Measurements from ENCODE around the gene BTBD2. TPM values are rescaled to one million over a fixed set of nuclear protein-coding genes. Genes with fewer than 3 reads are reported as not detected.

Gene BTBD2
- total and polyA plus RNA-seq, 7 donors: 30.1 to 68.4 (median 56.3) TPM

GRCh38 chr19:1980809-1981181 is 34.7 kb downstream of the BTBD2 start:
- H3K36me3 ChIP-seq (ENCODE audit: insufficient read depth in 1 of 2, low read depth in 1 of 2): peaks cover 6 to 64% of the 10 kb centered on the region in 2 donors

GRCh38 chr19:1980091-1980808 is 35.3 kb downstream of the BTBD2 start:
- intact Hi-C loops (cut with DNase I): no loop called here
- H3K36me3 ChIP-seq (ENCODE audit: insufficient read depth in 1 of 2, low read depth in 1 of 2): peaks cover 6 to 59% of the 10 kb centered on the region in 2 donors
- no peak for DNase-seq
- H3K4me3 ChIP-seq: no peak overlapping the region
- no peaks in the 10 kb centered on the region for H3K4me1 ChIP-seq
- H3K27ac ChIP-seq: no peak overlapping the region
- no peaks in the 10 kb centered on the region for H3K27me3 ChIP-seq (ENCODE audit: insufficient read depth in 3 of 3, low read length in 2 of 3)
- no peak for TF ChIP-seq CTCF (IDR thresholded peaks at IDR 0.05)
- no peaks in the 10 kb centered on the region for H3K9me3 ChIP-seq
- 80 to 86% (median 85%) methylated on average over 33 to 35 of the region's 35 CpGs for WGBS, 3 donors
- ATAC-seq: no peak

More at GRCh38 chr19:1980809-1981181, 34.7 kb downstream of the BTBD2 start:
- Histone ChIP-seq H3K27ac (no peak overlapping the region), H3K4me1 (no peaks in the 10 kb centered on the region), H3K27me3 (ENCODE audit: insufficient read depth in 3 of 3, low read length in 2 of 3) (no peaks in the 10 kb centered on the region), H3K4me3 (no peak overlapping the region), H3K9me3 (no peaks in the 10 kb centered on the region)
- WGBS, 3 donors: 94 to 98% (median 94%) methylated on average over 27 to 31 of the region's 31 CpGs
- ATAC-seq (no peak), DNase-seq (no peak)
- TF ChIP-seq CTCF (IDR thresholded peaks at IDR 0.05): no peak
- intact Hi-C loops (cut with DNase I): no loop called here

- Histone ChIP-seq H3K4me1 (no peaks in the 10 kb centered on the region), H3K36me3 (ENCODE audit: insufficient read depth in 1 of 2, low read depth in 1 of 2) (peaks cover 6 to 53% of the 10 kb centered on the region in 2 donors), H3K27me3 (ENCODE audit: insufficient read depth in 3 of 3, low read length in 2 of 3) (no peaks in the 10 kb centered on the region), H3K4me3 (no peak overlapping the region), H3K27ac (no peak overlapping the region), H3K9me3 (no peaks in the 10 kb centered on the region)
- 93% methylated on average over 26 to 28 of the region's 28 CpGs for WGBS, 3 donors
- DNase-seq (no peak), ATAC-seq (no peak)
- intact Hi-C loops (cut with DNase I): no loop called here
- TF ChIP-seq CTCF (IDR thresholded peaks at IDR 0.05): no peak
These were observed 35.9 kb downstream of the BTBD2 start for GRCh38 chr19:1979642-1980041.

GRCh38 chr19:1979017-1979416 is 36.5 kb downstream of the BTBD2 start:
- TF ChIP-seq CTCF (IDR thresholded peaks at IDR 0.05): no peak

More at GRCh38 chr19:1979017-1979416, 36.5 kb downstream of the BTBD2 start:
- Histone ChIP-seq H3K4me1 (no peaks in the 10 kb centered on the region), H3K4me3 (no peak overlapping the region), H3K9me3 (no peaks in the 10 kb centered on the region), H3K36me3 (ENCODE audit: insufficient read depth in 1 of 2, low read depth in 1 of 2) (peaks cover 6 to 46% of the 10 kb centered on the region in 2 donors), H3K27ac (no peak overlapping the region), H3K27me3 (ENCODE audit: insufficient read depth in 3 of 3, low read length in 2 of 3) (no peaks in the 10 kb centered on the region)
- 95 to 97% (median 97%) methylated on average over 37 to 43 of the region's 43 CpGs for WGBS, 3 donors
- no peak for DNase-seq
- ATAC-seq: no peak
- intact Hi-C loops (cut with DNase I): no loop called here

Data from psoas muscle (tissue), 8 donors.